WERI-Rb-1 (cell line): ENCODE results near the gene PTPRN2.

Experiments
- DNase-seq: peaks from one replicate; pipeline ENCODE4 v3.0.0-alpha.2; 2020
- H3K27ac ChIP-seq: fragments of 250-450 bp; sonication (Bioruptor Pico); 2 replicates; pipeline ENCODE4 v1.5.1; 2020; ENCODE audit warnings: mild to moderate bottlenecking, moderate library complexity
- H3K27me3 ChIP-seq: fragments of 250-450 bp; sonication (Bioruptor Pico); 2 replicates; pipeline ENCODE4 v1.5.1; 2021; ENCODE audit warnings: mild to moderate bottlenecking, low read depth, moderate library complexity; ENCODE audit not compliant: insufficient read depth, severe bottlenecking
- H3K36me3 ChIP-seq: fragments of 250-450 bp; sonication (Bioruptor Pico); 2 replicates; pipeline ENCODE4 v1.5.1; 2020; ENCODE audit warnings: mild to moderate bottlenecking, moderate library complexity
- H3K4me3 ChIP-seq: 2 replicates; pipeline ENCODE4 v1.5.1; 2011; ENCODE audit warnings: low read depth, mild to moderate bottlenecking, control low read depth, low read length
- H3K9me3 ChIP-seq: fragments of 250-450 bp; sonication (Bioruptor Pico); 2 replicates; pipeline ENCODE4 v1.5.1; 2021; ENCODE audit warnings: mild to moderate bottlenecking, moderate library complexity; ENCODE audit not compliant: severe bottlenecking
- TF ChIP-seq, protein P1 (sequence below): IDR thresholded peaks from 2 replicates; pipeline ENCODE4 v1.5.1; 2011; ENCODE audit warnings: low read depth, mild to moderate bottlenecking, control low read depth, inconsistent platforms, low read length

Gene PTPRN2

DNA sequence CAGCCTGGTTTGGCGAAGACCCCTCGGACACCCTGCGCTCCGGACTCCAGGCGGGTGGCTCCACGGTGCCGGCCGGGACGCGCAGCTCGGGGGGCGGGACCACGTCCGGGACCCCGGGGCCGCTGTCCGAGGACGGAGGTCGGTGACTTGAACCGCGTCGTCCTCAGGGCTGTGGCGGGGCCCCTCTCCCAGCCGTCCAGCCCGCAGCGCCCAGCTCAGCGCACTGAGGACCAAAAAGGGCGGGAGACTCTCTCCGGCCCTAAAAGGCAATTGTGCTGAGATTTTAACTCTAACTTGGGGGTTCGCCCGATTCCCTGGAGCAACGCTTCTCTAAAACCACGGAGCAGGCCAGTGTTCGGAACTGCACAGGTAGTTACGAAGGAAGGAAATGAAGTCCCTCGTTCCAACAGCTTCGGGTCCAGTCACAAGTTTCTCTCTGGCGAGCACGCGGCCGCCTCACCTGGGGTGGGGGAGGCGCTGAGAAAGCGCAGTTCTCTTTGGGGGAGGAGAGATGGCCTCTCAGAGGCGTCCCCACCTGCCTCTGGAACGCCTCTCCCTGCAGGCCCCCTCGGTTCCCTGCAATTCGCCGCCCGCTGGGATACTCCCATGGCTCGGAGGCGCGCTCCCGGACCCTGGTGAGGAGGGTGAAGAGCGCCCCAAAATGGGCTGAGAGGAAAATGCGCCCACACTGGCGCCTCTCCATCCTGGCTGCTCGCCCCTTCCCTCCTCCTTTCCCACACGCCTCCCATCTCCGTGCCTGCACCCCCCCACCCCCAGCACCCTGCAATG is 898.2 kb downstream of the PTPRN2 start:
- no peak overlapping the region for H3K27ac ChIP-seq
- peak overlapping the region; percentile 56 for H3K4me3 ChIP-seq
- TF ChIP-seq, protein P1, sequence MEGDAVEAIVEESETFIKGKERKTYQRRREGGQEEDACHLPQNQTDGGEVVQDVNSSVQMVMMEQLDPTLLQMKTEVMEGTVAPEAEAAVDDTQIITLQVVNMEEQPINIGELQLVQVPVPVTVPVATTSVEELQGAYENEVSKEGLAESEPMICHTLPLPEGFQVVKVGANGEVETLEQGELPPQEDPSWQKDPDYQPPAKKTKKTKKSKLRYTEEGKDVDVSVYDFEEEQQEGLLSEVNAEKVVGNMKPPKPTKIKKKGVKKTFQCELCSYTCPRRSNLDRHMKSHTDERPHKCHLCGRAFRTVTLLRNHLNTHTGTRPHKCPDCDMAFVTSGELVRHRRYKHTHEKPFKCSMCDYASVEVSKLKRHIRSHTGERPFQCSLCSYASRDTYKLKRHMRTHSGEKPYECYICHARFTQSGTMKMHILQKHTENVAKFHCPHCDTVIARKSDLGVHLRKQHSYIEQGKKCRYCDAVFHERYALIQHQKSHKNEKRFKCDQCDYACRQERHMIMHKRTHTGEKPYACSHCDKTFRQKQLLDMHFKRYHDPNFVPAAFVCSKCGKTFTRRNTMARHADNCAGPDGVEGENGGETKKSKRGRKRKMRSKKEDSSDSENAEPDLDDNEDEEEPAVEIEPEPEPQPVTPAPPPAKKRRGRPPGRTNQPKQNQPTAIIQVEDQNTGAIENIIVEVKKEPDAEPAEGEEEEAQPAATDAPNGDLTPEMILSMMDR = peak; percentile 24; the same call in 1 of the 2 replicates
- peak; percentile 26 for DNase-seq
- no peaks in the 10 kb centered on the region for H3K27me3 ChIP-seq
- H3K9me3 ChIP-seq = no peaks in the 10 kb centered on the region
- H3K36me3 ChIP-seq = no peaks in the 10 kb centered on the region

DNA sequence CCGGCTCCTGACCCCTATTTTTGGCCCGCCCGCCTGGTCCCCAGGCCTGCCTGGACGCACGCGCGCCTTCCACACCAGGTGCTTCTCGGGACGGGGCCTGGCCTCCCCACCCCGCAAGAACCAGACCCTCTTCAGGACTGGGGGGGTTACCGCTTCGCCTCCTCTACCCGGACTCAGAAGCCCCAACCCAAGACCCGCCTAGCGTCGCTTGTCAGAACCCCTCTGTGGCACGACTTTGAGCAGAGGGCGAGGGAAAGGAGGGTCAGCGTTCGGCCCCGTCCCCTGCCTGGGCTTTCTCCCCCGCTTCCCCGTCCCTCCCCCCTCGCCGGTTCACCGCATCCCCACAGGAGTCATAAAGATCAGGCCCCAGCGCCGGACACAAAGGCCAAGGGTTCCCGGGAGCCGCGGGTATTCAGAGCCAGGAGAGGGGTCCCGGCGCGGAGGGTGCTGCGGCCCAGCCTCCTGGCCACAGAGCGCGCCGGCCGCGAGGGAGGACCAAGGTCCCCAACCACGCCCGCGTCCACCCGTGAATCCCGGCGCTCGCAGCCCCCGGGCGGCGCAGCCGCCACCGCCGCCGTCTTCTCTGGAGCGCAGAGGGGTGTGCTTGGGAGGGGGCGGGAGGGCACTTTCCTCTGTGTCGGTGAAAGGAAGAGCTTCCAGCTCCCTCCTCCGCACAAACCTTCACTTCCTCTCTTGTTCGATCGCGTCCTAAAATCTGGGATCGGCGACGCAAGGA is 898.9 kb downstream of the PTPRN2 start:
- peak; percentile 7 for DNase-seq
- no peak overlapping the region for H3K4me3 ChIP-seq
- TF ChIP-seq, protein P1 = no peak
- no peak overlapping the region for H3K27ac ChIP-seq
- no peaks in the 10 kb centered on the region for H3K9me3 ChIP-seq
- H3K27me3 ChIP-seq = no peaks in the 10 kb centered on the region
- H3K36me3 ChIP-seq = no peaks in the 10 kb centered on the region; the same call in 1 of the 2 replicates

DNA sequence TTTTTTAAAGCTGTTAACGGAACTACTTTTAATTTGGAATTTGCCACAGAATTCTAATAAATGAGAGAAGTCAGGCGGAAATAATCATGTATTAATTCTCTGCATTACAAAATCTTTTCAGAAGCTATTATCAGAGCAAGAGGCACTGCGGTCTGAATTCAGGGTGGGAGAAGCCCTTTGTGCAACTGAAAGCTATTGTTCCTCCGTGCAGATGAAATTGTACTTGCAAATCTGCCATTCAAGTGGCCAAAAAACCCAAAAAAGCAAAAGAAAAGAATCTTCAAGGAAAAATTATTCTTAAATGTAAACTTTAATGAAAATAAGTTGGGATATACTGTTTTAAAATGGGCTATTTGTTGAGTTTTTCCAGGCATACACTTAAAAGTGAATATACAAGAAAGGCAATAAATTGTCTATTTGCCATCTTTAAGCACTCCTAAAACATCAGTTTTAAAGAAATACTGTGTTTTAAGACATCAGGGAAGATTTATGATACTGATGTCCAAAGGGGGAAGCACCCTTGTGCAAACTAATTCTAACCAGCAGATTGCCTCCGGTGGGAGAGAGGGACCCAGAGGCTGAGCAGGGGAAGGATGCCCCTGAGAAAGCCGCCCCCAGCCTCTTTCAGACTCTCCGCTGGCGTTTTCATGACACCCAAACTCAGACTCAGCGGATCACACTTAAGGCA is 899.6 kb downstream of the PTPRN2 start:
- Histone ChIP-seq H3K27ac (no peak overlapping the region), H3K27me3 (no peaks in the 10 kb centered on the region), H3K4me3 (no peak overlapping the region), H3K9me3 (no peaks in the 10 kb centered on the region), H3K36me3 (no peaks in the 10 kb centered on the region; the same call in 1 of the 2 replicates)
- DNase-seq = no peak
- TF ChIP-seq, protein P1 = no peak

DNA sequence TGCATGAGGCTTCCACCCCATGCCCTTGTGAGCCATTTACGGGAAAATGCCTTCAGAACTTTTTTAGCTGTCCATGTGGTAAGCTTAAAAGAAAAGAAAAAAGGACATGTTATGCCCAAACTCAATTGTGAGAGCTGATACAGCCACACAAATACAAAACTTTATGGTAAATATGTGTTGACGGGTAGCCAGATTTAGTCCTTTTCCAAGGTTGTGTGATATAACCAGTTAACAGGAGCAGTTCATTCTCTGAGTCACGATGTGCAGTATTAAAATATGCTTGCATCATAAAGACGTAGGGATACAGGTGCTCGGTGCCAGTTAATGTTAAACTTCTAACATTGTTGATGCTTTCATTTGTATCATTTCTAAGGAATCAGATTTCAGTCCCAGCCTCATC is 900.5 kb downstream of the PTPRN2 start:
- H3K36me3 ChIP-seq = peaks cover 7% of the 10 kb centered on the region
- no peak overlapping the region for H3K4me3 ChIP-seq
- TF ChIP-seq, protein P1 = no peak
- H3K27me3 ChIP-seq = no peaks in the 10 kb centered on the region
- no peaks in the 10 kb centered on the region for H3K9me3 ChIP-seq
- DNase-seq = no peak
- H3K27ac ChIP-seq = no peak overlapping the region

DNA sequence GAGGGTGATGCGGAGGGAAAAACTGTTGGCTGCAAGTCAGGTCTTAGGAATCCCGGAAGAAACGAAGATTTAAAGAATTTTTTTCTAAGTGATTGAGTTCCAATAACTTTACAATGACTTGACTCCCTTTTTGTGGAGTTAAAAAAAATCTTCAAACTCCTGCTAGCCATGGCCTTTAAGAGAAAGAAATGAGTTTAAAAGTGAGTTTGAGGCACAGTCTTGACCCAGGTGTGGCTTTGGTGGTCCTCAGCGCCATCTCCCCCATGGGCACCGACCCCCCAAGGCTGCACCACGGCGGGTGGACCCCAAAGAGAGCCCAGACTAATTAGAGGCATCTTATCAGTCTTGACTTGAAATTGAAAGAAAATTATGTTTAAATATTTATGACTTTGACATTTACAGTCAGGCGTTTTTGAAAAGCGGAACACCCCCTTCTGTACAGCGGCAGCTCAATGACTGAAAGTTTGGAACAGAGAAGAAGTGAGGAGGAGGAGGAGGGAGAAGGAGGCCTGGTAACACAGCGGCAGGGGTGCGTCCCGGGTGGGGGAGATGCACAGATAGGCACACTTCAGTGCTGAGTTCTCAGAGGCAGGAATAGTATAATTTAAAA is 901.2 kb downstream of the PTPRN2 start:
- no peaks in the 10 kb centered on the region for H3K27me3 ChIP-seq
- no peak for DNase-seq
- H3K9me3 ChIP-seq = no peaks in the 10 kb centered on the region
- no peak overlapping the region for H3K27ac ChIP-seq
- H3K36me3 ChIP-seq = peaks cover 12% of the 10 kb centered on the region
- no peak overlapping the region for H3K4me3 ChIP-seq
- TF ChIP-seq, protein P1 = no peak
